Skeletal muscle satellite cell (primary cell): ENCODE data around the gene LRIT1.

Experiments used
- H3K27me3 ChIP-seq: 2 replicates; pipeline ENCODE4 v1.7.0; 2013; ENCODE audit warnings: low read length; ENCODE audit not compliant: control insufficient read depth, insufficient read depth
- H3K36me3 ChIP-seq: 2 replicates; pipeline ENCODE4 v1.7.0; 2013; ENCODE audit warnings: mild to moderate bottlenecking, control low read depth, low read length; ENCODE audit not compliant: insufficient read depth
- H3K4me1 ChIP-seq: 2 replicates; pipeline ENCODE4 v1.7.0; 2013; ENCODE audit warnings: low read length; ENCODE audit not compliant: control insufficient read depth, insufficient read depth
- H3K4me2 ChIP-seq: 2 replicates; pipeline ENCODE4 v1.7.0; 2013; ENCODE audit warnings: mild to moderate bottlenecking, low read length
- H3K4me3 ChIP-seq: 2 replicates; pipeline ENCODE4 v1.7.0; 2013; ENCODE audit warnings: low read length
- H3K9ac ChIP-seq: 2 replicates; pipeline ENCODE4 v1.7.0; 2013; ENCODE audit warnings: mild to moderate bottlenecking, low read depth, low read length, moderate library complexity
- H3K9me3 ChIP-seq: replicated peaks from 2 replicates; pipeline ENCODE4 v1.7.0; 2013; ENCODE audit warnings: mild to moderate bottlenecking, control low read depth, low read length

The LRIT1 gene

DNA sequence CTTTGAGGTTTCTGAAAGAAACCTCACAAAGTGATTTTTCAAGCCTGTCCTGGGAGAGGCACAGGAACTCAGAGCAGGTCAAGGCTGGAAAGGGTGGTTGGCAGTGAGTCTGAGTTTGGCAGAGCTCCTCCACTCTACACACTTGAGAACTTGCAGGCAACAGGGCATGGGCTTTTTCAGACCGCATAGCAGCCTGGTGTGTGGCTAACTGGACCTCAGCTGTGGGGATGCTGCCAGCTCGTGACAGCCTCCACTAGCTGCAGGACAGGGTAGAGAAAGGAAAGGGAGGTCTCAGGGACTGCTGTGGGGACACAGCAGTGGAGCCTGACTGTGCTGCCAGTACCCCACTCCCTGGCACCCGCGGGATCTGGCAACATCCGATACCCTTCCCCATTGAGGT, 44.4 kb downstream of the LRIT1 start:
- Histone ChIP-seq H3K9ac (no peak overlapping the region), H3K4me2 (no peak overlapping the region), H3K9me3 (no peaks in the 10 kb centered on the region), H3K36me3 (no peaks in the 10 kb centered on the region), H3K4me3 (no peak overlapping the region), H3K4me1 (no peaks in the 10 kb centered on the region), H3K27me3 (peaks cover 63% of the 10 kb centered on the region)

DNA sequence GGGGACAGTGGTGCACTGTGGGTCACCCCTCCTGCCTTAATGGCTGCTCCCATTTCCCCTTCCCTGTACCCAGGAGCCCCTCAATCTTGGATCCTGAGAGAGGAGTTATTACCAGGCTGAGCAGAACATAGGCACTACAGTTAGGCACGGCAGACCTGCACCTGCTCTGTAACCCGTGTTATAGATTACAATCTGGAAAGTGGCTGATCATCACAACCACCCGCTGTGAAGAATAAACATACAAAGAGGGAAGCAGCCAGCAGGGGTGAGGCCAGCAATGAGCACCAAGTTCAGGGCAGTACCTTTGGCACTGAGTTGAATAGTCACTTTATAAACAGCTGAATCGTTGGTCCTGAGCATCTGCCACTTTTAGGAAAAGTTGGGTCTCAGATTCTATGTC, 45.3 kb downstream of the LRIT1 start:
- Histone ChIP-seq H3K4me1 (no peaks in the 10 kb centered on the region), H3K4me2 (no peak overlapping the region), H3K4me3 (no peak overlapping the region), H3K9ac (no peak overlapping the region), H3K27me3 (peaks cover 65% of the 10 kb centered on the region), H3K36me3 (no peaks in the 10 kb centered on the region), H3K9me3 (no peaks in the 10 kb centered on the region)

DNA sequence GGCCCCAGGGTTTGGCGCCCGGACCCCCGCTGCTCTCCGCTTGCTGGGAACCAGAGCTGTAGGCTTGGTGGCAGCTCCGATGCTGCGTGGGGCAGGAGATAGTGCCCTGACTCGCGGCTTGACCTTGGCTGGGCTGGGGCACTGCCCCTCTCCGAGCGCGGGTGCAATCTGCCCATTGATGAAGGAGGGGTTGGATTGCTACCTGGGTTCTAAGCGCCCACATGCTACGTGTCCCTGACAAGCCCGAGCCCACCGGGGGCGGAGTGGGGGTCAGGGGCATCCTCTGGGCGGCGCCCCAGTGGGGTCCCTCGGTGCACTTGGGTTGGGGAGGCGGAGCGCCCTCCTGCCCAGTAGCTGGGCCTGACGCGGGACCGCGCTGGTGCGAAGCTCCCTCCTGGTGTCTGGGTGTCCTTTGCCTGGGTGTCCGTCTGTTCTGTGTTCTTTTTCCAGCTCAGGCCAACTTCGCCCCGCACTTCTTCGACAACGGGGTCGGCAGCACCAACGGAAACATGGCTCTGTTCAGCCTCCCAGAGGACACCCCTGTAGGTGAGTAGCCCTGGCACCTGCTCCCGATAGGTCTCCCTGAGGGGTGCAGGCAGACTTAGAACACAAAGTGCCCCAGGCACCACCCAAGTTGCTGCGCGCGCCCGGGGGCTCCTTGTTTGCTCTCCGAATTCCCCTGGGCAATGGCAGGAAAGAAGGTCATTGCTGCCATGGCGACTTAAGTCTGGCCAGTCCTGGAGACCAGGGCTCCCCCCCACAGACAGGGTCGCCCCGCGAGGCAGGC, 46.1 kb downstream of the LRIT1 start:
- Histone ChIP-seq H3K9ac (no peak overlapping the region), H3K4me3 (peak overlapping the region; percentile 56), H3K4me1 (no peaks in the 10 kb centered on the region), H3K36me3 (no peaks in the 10 kb centered on the region), H3K27me3 (peaks cover 59% of the 10 kb centered on the region), H3K9me3 (no peaks in the 10 kb centered on the region), H3K4me2 (peak overlapping the region; percentile 75)

DNA sequence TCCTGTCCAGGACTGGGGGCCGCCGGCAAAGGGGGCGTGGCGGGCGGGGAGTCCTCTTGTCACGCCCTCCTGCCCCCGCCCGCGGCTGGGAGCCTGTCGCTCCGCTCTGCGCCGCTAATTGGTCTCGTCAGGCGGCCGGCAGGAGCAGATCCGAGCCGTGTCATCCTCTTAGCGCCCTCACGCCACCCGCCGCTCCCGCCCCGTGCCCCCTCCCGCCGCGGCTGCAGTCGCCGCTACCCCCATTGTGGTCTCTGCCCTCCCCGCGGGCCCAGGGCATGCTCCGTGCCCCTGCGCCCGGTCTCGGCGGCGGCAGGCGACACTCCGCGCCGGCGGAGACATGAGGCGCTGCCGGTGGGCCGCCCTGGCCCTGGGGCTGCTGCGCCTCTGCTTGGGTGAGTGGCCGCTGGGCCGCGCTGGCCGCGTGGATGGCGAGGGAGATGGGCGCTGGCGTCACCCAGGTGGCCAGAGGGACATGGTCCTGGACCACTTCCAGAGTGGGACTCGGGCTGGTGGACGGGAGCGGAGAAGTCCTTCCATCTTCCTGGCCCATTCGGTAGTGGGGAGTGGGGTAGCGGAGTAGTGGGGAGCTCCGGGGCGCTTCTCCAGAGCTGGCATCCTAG, 46.8 kb downstream of the LRIT1 start, which contains the start of gene CDHR1:
TSS of gene CDHR1 (plus strand) at position 114 of the 620 bp plus-strand sequence. CDS start at position 338, 224 bp downstream.
- no peaks in the 10 kb centered on the region for H3K9me3 ChIP-seq
- no peaks in the 10 kb centered on the region for H3K36me3 ChIP-seq
- H3K9ac ChIP-seq: no peak within 1 kb of the TSS
- H3K4me1 ChIP-seq: no peaks in the 10 kb centered on the region
- peak within 1 kb of the TSS; percentile 75 for H3K4me2 ChIP-seq
- peaks cover 59% of the 10 kb centered on the region for H3K27me3 ChIP-seq
- H3K4me3 ChIP-seq: peak within 1 kb of the TSS; percentile 56

DNA sequence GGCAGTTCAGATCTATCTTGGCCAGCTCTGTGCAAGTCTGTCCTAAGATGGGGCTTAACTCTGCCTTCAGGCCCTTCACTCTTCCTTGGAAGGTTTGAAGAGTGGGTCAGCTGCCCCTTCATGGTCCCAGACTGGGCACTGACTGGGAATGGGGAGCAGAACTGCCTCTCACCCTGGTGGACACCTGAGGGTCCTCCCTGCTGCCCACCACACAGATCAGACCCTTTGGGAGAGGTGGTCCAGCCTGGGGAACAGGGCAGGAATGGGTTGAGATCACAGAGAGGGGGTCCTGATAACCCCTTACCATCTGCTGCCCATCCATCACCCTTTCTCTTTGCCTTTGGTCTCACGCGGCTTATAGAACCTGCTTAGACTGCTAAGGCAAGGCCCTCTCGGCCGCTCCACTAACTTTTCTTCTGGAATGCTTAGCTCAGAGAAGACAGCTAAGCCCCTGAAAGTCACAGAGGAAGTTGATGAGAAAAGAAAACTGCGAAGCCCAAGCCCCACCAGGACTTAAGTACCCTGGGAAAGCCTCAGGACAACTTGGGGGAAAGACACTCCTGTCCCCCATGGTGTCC, 47.4 kb downstream of the LRIT1 start:
- peak overlapping the region; percentile 75 for H3K4me2 ChIP-seq
- H3K36me3 ChIP-seq: no peaks in the 10 kb centered on the region
- no peaks in the 10 kb centered on the region for H3K4me1 ChIP-seq
- no peak overlapping the region for H3K9ac ChIP-seq
- no peaks in the 10 kb centered on the region for H3K9me3 ChIP-seq
- peak overlapping the region; percentile 56 for H3K4me3 ChIP-seq
- peaks cover 62% of the 10 kb centered on the region for H3K27me3 ChIP-seq

- H3K9me3 ChIP-seq: no peaks in the 10 kb centered on the region
- no peak overlapping the region for H3K4me2 ChIP-seq
- no peaks in the 10 kb centered on the region for H3K4me1 ChIP-seq
- no peak overlapping the region for H3K4me3 ChIP-seq
- no peak overlapping the region for H3K9ac ChIP-seq
- H3K36me3 ChIP-seq: no peaks in the 10 kb centered on the region
- peaks cover 61% of the 10 kb centered on the region for H3K27me3 ChIP-seq
Observed at GRCh38 chr10:84193327-84193726, 48.0 kb downstream of the LRIT1 start.

DNA sequence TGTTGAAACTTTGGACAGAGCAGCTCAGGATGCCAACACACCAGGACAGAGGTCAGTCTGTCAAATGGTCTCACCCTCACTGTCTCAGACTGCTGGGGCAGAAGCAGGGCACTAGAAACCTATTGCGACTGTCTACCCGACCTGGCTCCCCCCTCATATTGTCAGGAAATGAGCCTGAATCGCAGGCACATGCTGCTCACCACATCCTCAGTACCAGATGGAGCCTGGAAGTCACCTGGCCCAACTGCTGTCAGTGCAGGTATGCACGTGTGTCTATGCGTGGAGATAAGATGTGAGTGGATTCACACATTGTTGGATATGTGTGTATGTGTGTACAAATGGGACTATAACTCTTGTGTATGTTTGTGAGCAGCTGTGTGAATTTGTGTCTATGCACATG, 50.2 kb downstream of the LRIT1 start:
- Histone ChIP-seq H3K9ac (no peak overlapping the region), H3K27me3 (peaks cover 43% of the 10 kb centered on the region)

DNA sequence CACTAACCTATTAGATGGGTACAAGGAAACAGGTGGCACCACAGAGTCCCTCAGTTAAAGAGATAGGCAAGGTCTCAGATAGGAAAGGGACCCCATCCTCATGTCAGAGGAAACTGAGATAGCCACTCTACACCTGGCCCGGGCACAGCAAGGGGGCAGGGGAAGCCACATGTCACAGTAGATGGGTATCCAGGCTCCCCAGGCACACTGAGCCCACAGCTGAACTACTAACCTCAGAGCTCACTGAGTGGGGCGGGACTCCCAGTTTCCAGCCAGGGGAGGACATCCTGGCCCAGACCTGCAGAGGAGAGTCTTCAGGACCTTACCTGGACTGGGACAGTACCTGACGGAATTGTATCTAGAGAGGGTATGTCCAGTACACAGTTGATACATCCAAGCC, 50.7 kb downstream of the LRIT1 start:
- H3K4me2 ChIP-seq: no peak overlapping the region
- peaks cover 38% of the 10 kb centered on the region for H3K27me3 ChIP-seq
- H3K4me3 ChIP-seq: no peak overlapping the region
- no peak overlapping the region for H3K9ac ChIP-seq
- H3K4me1 ChIP-seq: no peaks in the 10 kb centered on the region
- no peaks in the 10 kb centered on the region for H3K9me3 ChIP-seq
- no peaks in the 10 kb centered on the region for H3K36me3 ChIP-seq

More for the DNA sequence above, 50.2 kb downstream of the LRIT1 start:
- no peak overlapping the region for H3K4me2 ChIP-seq
- no peaks in the 10 kb centered on the region for H3K4me1 ChIP-seq
- no peaks in the 10 kb centered on the region for H3K9me3 ChIP-seq
- no peaks in the 10 kb centered on the region for H3K36me3 ChIP-seq
- no peak overlapping the region for H3K4me3 ChIP-seq

DNA sequence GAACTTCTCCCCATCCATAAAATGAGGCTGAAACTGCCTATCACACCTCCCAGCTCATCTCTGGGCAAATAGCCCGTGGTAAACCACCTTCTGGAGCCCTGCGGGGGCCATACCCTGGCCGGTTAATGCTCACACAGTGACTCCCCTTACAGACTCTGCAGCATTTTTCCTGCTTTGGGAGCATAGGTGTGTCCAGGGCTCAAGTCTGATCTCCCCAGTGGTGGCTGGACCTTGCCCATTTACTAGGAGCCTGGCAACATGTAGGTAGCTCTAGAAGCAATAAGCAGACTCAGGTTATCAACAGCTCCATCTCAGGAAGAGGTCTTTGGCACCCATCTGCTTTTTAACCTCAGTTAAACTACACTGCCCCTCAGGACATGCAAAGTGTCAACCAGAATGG, 52.5 kb downstream of the LRIT1 start:
- Histone ChIP-seq H3K4me3 (no peak overlapping the region), H3K27me3 (peaks cover 22% of the 10 kb centered on the region), H3K9me3 (no peaks in the 10 kb centered on the region), H3K36me3 (no peaks in the 10 kb centered on the region), H3K9ac (no peak overlapping the region), H3K4me1 (no peaks in the 10 kb centered on the region), H3K4me2 (no peak overlapping the region)

DNA sequence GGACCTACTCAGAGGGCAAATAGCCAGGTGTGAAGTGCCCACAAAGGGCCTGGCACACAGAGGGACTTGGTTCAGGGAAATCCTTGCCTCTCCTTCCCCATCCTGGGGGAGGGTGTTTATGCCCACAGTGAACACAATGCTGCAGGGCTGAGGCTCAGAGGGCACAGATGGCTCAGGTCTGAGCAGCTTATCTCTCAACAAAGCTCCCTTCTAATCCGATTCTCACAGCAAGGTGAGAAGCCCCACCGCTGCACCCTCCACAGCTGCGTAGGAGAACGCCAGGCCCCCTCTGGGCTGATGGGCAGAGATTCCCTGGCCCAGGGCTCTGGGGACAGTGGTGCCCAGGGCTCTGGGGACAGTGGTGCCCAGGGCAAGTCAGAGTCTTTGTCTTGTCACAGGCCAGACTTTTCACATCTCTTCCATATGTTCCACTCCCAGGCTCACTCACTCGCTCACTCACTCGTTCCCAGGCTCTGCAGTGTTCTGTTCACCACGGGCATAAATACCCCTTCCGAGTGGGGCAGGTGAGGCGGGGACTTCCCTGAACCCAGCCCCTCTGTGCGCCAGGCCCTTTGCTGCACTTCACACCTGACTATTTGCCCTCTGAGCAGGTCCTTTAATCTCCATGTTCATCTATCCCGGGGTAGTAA, 55.7 kb downstream of the LRIT1 start:
- H3K9me3 ChIP-seq: no peaks in the 10 kb centered on the region
- no peak overlapping the region for H3K4me2 ChIP-seq
- no peak overlapping the region for H3K9ac ChIP-seq
- H3K27me3 ChIP-seq: peaks cover 4% of the 10 kb centered on the region
- H3K4me1 ChIP-seq: no peaks in the 10 kb centered on the region
- no peaks in the 10 kb centered on the region for H3K36me3 ChIP-seq
- no peak overlapping the region for H3K4me3 ChIP-seq

GRCh38 chr10:84184517-84184916, 56.8 kb downstream of the LRIT1 start:
- Histone ChIP-seq H3K4me1 (no peaks in the 10 kb centered on the region), H3K4me3 (no peak overlapping the region), H3K9me3 (no peaks in the 10 kb centered on the region), H3K9ac (no peak overlapping the region), H3K36me3 (no peaks in the 10 kb centered on the region), H3K27me3 (peaks cover 4% of the 10 kb centered on the region), H3K4me2 (no peak overlapping the region)
